Neural progenitor cell (in vitro differentiated cells): Measurements from ENCODE around the gene ACYP2. TPM values are rescaled to one million over a fixed set of nuclear protein-coding genes. Genes with fewer than 3 reads are reported as not detected.

Experiments
- DNase-seq: peaks from one replicate; pipeline ENCODE4 v3.0.0-alpha.2; 2016; ENCODE audit warnings: low spot score
- H2AFZ ChIP-seq: fragments of 200-600 bp; sonication (generic); replicated peaks from 2 replicates; pipeline ENCODE4 v1.6.1; 2016; ENCODE audit warnings: antibody characterized with exemption
- H3F3A ChIP-seq: fragments of 200-600 bp; sonication (generic); 2 replicates; pipeline ENCODE4 v1.6.1; 2016; ENCODE audit warnings: antibody characterized with exemption, low read depth
- H3K27ac ChIP-seq: fragments of 200-600 bp; sonication (generic); 2 replicates; pipeline ENCODE4 v1.5.1; 2016; ENCODE audit warnings: mild to moderate bottlenecking
- H3K27me3 ChIP-seq: fragments of 200-600 bp; sonication (generic); 2 replicates; pipeline ENCODE4 v1.6.1; 2016; ENCODE audit warnings: mild to moderate bottlenecking, moderate library complexity
- H3K36me3 ChIP-seq: fragments of 200-600 bp; sonication (generic); 2 replicates; pipeline ENCODE4 v1.5.1; 2016
- H3K4me1 ChIP-seq: fragments of 200-600 bp; sonication (generic); 2 replicates; pipeline ENCODE4 v1.6.1; 2016; ENCODE audit warnings: mixed run types
- H3K4me2 ChIP-seq: fragments of 200-600 bp; sonication (generic); 2 replicates; pipeline ENCODE4 v1.6.1; 2016
- H3K4me3 ChIP-seq: fragments of 200-600 bp; sonication (generic); 2 replicates; pipeline ENCODE4 v1.5.1; 2016
- H3K79me2 ChIP-seq: fragments of 200-600 bp; sonication (generic); 2 replicates; pipeline ENCODE4 v1.6.1; 2016; ENCODE audit warnings: low read depth
- H3K9ac ChIP-seq: fragments of 200-600 bp; sonication (generic); 2 replicates; pipeline ENCODE4 v1.6.1; 2016
- H3K9me3 ChIP-seq: fragments of 200-600 bp; sonication (generic); 2 replicates; pipeline ENCODE4 v1.5.1; 2016; ENCODE audit warnings: low read depth
- H4K20me1 ChIP-seq: fragments of 200-600 bp; sonication (generic); 2 replicates; pipeline ENCODE4 v1.6.1; 2016; ENCODE audit warnings: low read depth
- H3K27ac Mint-ChIP-seq: 3 replicates; pipeline ENCODE4 v1.8.0; 2021; ENCODE audit warnings: mixed read lengths
- H3K27me3 Mint-ChIP-seq: 2 replicates; pipeline ENCODE4 v1.8.0; 2022; ENCODE audit warnings: low read depth, mild to moderate bottlenecking, inconsistent platforms, moderate library complexity, mixed read lengths; ENCODE audit not compliant: insufficient read depth
- H3K36me3 Mint-ChIP-seq: 3 replicates; pipeline ENCODE4 v1.8.0; 2021; ENCODE audit warnings: mixed read lengths
- H3K4me1 Mint-ChIP-seq: 3 replicates; pipeline ENCODE4 v1.8.0; 2021; ENCODE audit warnings: mixed read lengths
- H3K4me3 Mint-ChIP-seq: 3 replicates; pipeline ENCODE4 v1.8.0; 2021; ENCODE audit warnings: mild to moderate bottlenecking, moderate library complexity, mixed read lengths
- H3K9me3 Mint-ChIP-seq: 3 replicates; pipeline ENCODE4 v1.8.0; 2020; ENCODE audit warnings: mixed read lengths
- CTCF ChIP-seq: fragments of 200-600 bp; sonication (generic); IDR thresholded peaks from 2 replicates; pipeline ENCODE4 v1.5.1; 2017; ENCODE audit warnings: antibody characterized with exemption, mild to moderate bottlenecking
- EZH2 ChIP-seq: fragments of 200-600 bp; sonication (generic); IDR thresholded peaks from 2 replicates; pipeline ENCODE4 v1.6.1; 2017; ENCODE audit warnings: antibody characterized with exemption, mild to moderate bottlenecking, moderate library complexity
- EZH2phosphoT487 ChIP-seq: fragments of 200-600 bp; sonication (generic); IDR thresholded peaks from 2 replicates; pipeline ENCODE4 v1.6.1; 2017; ENCODE audit warnings: antibody characterized with exemption
- total RNA-seq: library from RNA; depleted of rRNA; stranded (reverse); fragments of >200 nt; gene quantifications from 2 replicates; pipeline ENCODE4 v1.2.3, GENCODE V29; 2015; ENCODE audit warnings: low replicate concordance

ACYP2 gene
- total RNA-seq, 1 donor from 2014 or later, result 9.7 TPM

GRCh38 chr2:54303631-54304030 lies 188.2 kb downstream of the ACYP2 start:
- TF ChIP-seq CTCF, result no peak
- no peak for TF ChIP-seq EZH2phosphoT487
- TF ChIP-seq EZH2, result no peak
- Histone ChIP-seq H3K9ac (no peak overlapping the region), H3K4me2 (no peak overlapping the region), H3K4me1 (no peaks in the 10 kb centered on the region), H3K36me3 (no peaks in the 10 kb centered on the region), H3K79me2 (no peaks in the 10 kb centered on the region), H3F3A (no peaks in the 10 kb centered on the region), H4K20me1 (no peaks in the 10 kb centered on the region), H3K27me3 (no peaks in the 10 kb centered on the region), H3K27ac (no peak overlapping the region), H2AFZ (no peak overlapping the region), H3K4me3 (no peak overlapping the region), H3K9me3 (no peaks in the 10 kb centered on the region)
- Mint-ChIP-seq H3K4me1 (peaks cover 1% of the 10 kb centered on the region), H3K36me3 (no peaks in the 10 kb centered on the region), H3K9me3 (no peaks in the 10 kb centered on the region), H3K27ac (no peak overlapping the region), H3K4me3 (no peak overlapping the region), H3K27me3 (no peaks in the 10 kb centered on the region)
- no peak for DNase-seq

GRCh38 chr2:54306556-54306955 lies 191.1 kb downstream of the ACYP2 start:
- Histone ChIP-seq H2AFZ (no peak overlapping the region), H3K4me1 (no peaks in the 10 kb centered on the region), H3K4me3 (no peak overlapping the region), H3K36me3 (no peaks in the 10 kb centered on the region), H3K9me3 (no peaks in the 10 kb centered on the region), H3F3A (no peaks in the 10 kb centered on the region), H4K20me1 (no peaks in the 10 kb centered on the region), H3K79me2 (no peaks in the 10 kb centered on the region), H3K27ac (no peak overlapping the region), H3K4me2 (no peak overlapping the region), H3K9ac (no peak overlapping the region), H3K27me3 (no peaks in the 10 kb centered on the region)
- Mint-ChIP-seq H3K36me3 (no peaks in the 10 kb centered on the region), H3K4me1 (peaks cover 9% of the 10 kb centered on the region), H3K27me3 (no peaks in the 10 kb centered on the region), H3K9me3 (no peaks in the 10 kb centered on the region), H3K4me3 (no peak overlapping the region), H3K27ac (no peak overlapping the region)
- DNase-seq, result no peak
- TF ChIP-seq EZH2phosphoT487 (no peak), CTCF (no peak), EZH2 (no peak)

GRCh38 chr2:54308186-54308585 lies 192.8 kb downstream of the ACYP2 start:
- Mint-ChIP-seq H3K4me1 (peaks cover 9% of the 10 kb centered on the region), H3K27ac (no peak overlapping the region), H3K36me3 (no peaks in the 10 kb centered on the region), H3K27me3 (no peaks in the 10 kb centered on the region), H3K9me3 (no peaks in the 10 kb centered on the region), H3K4me3 (no peak overlapping the region)
- no peak overlapping the region for H3K9ac ChIP-seq
- no peak overlapping the region for H3K4me2 ChIP-seq
- TF ChIP-seq EZH2 (no peak), EZH2phosphoT487 (no peak), CTCF (no peak)
- no peaks in the 10 kb centered on the region for H3K4me1 ChIP-seq
- no peak overlapping the region for H2AFZ ChIP-seq
- DNase-seq, result no peak
- H3F3A ChIP-seq, result no peaks in the 10 kb centered on the region
- H4K20me1 ChIP-seq, result no peaks in the 10 kb centered on the region
- no peaks in the 10 kb centered on the region for H3K27me3 ChIP-seq
- H3K9me3 ChIP-seq, result no peaks in the 10 kb centered on the region
- H3K27ac ChIP-seq, result no peak overlapping the region
- H3K79me2 ChIP-seq, result no peaks in the 10 kb centered on the region
- H3K36me3 ChIP-seq, result no peaks in the 10 kb centered on the region
- H3K4me3 ChIP-seq, result no peak overlapping the region

- no peak overlapping the region for H3K27ac Mint-ChIP-seq
- peaks cover 9% of the 10 kb centered on the region for H3K4me1 Mint-ChIP-seq
- no peaks in the 10 kb centered on the region for H3K36me3 Mint-ChIP-seq
- no peaks in the 10 kb centered on the region for H3K9me3 ChIP-seq
- no peak for TF ChIP-seq EZH2
- no peak for TF ChIP-seq CTCF
- TF ChIP-seq EZH2phosphoT487, result no peak
- H2AFZ ChIP-seq, result no peak overlapping the region
- H3K36me3 ChIP-seq, result no peaks in the 10 kb centered on the region
- H3K79me2 ChIP-seq, result no peaks in the 10 kb centered on the region
- H3K4me2 ChIP-seq, result no peak overlapping the region
- no peaks in the 10 kb centered on the region for H3K9me3 Mint-ChIP-seq
- no peaks in the 10 kb centered on the region for H3K4me1 ChIP-seq
- no peaks in the 10 kb centered on the region for H4K20me1 ChIP-seq
- no peak overlapping the region for H3K4me3 Mint-ChIP-seq
- no peak overlapping the region for H3K9ac ChIP-seq
- no peaks in the 10 kb centered on the region for H3F3A ChIP-seq
- no peak overlapping the region for H3K4me3 ChIP-seq
- no peak overlapping the region for H3K27ac ChIP-seq
- H3K27me3 Mint-ChIP-seq, result no peaks in the 10 kb centered on the region
- no peaks in the 10 kb centered on the region for H3K27me3 ChIP-seq
- DNase-seq, result no peak
Observed at GRCh38 chr2:54308782-54309181, 193.4 kb downstream of the ACYP2 start.
